H1 (cell line): ENCODE data around the gene MAN2A1. TPM values are rescaled to one million over a fixed set of nuclear protein-coding genes. Genes with fewer than 3 reads are reported as not detected.

Source experiments
- CTCF ChIA-PET: fragments of 300-600 bp; sonication (Branson Sonifier 250); formaldehyde crosslinking; loops from one replicate; lab custom pipeline; 2021; ENCODE audit not compliant: partially characterized antibody; lab: Charles Lee
- POLR2A ChIA-PET: fragments of 300-600 bp; sonication (Branson Sonifier 250); formaldehyde crosslinking; loops from one replicate; lab custom pipeline; 2021; ENCODE audit warnings: inconsistent platforms; ENCODE audit not compliant: partially characterized antibody; lab: Charles Lee
- DNase-seq, 2 experiments: peaks; one replicate each; pipeline versions ENCODE4 v3.0.0 to v3.0.0-alpha.2; 2010 to 2022; ENCODE audit warnings: low spot score in 2 of 2, low read depth in 1 of 2, mixed read lengths in 1 of 2
- FAIRE-seq: peaks from 2 replicates; lab custom pipeline; 2011; peaks lifted over from hg19 to GRCh38; lab: Jason Lieb, UNC
- H2AFZ ChIP-seq: 2 replicates; pipeline ENCODE4 v1.8.1; 2012; ENCODE audit warnings: low read length, inconsistent platforms
- H2AK5ac ChIP-seq: 2 replicates; pipeline ENCODE4 v1.6.1; 2013; ENCODE audit warnings: low read depth, low read length
- H2BK120ac ChIP-seq: replicated peaks from 2 replicates; pipeline ENCODE3; 2013; ENCODE audit warnings: low read depth, low read length, inconsistent platforms
- H2BK12ac ChIP-seq: 2 replicates; pipeline ENCODE4 v1.6.1; 2013; ENCODE audit warnings: low read depth, low read length
- H2BK15ac ChIP-seq: 2 replicates; pipeline ENCODE4 v1.6.1; 2013; ENCODE audit warnings: low read length
- H2BK20ac ChIP-seq: 2 replicates; pipeline ENCODE4 v1.6.1; 2013; ENCODE audit warnings: low read length
- H2BK5ac ChIP-seq: 2 replicates; pipeline ENCODE4 v1.6.1; 2013; ENCODE audit warnings: low read depth, low read length
- H3K14ac ChIP-seq: 2 replicates; pipeline ENCODE4 v1.6.1; 2013; ENCODE audit warnings: inconsistent platforms; ENCODE audit not compliant: insufficient read length
- H3K18ac ChIP-seq: 2 replicates; pipeline ENCODE4 v1.6.1; 2013; ENCODE audit warnings: low read length; ENCODE audit errors: extremely low read depth
- H3K23ac ChIP-seq: 2 replicates; pipeline ENCODE4 v1.6.1; 2013; ENCODE audit warnings: inconsistent platforms; ENCODE audit not compliant: insufficient read length
- H3K23me2 ChIP-seq: 2 replicates; pipeline ENCODE4 v1.6.1; 2013; ENCODE audit warnings: low read depth, low read length
- H3K27ac ChIP-seq: 2 replicates; pipeline ENCODE4 v1.6.1; 2011; ENCODE audit warnings: low read depth, low read length, inconsistent platforms
- H3K27me3 ChIP-seq, 4 experiments: replicated peaks in 1 of 4; 1 replicate in 1 of 4; 2 replicates in 3 of 4; pipeline versions ENCODE4 v1.6.1 to v1.8.1; 2011 to 2013; ENCODE audit warnings: low read length in 3 of 4, mild to moderate bottlenecking in 3 of 4, inconsistent platforms in 2 of 4, mixed read lengths in 2 of 4, moderate library complexity in 1 of 4; ENCODE audit not compliant: control insufficient read depth in 3 of 4, insufficient read depth in 3 of 4; ENCODE audit errors: extremely low read depth in 1 of 4
- H3K36me3 ChIP-seq, 4 experiments: 2 replicates each; pipeline versions ENCODE4 v1.6.1 to v1.8.1; 2011 to 2013; ENCODE audit warnings: mild to moderate bottlenecking in 4 of 4, low read length in 3 of 4, moderate library complexity in 2 of 4, control low read depth in 1 of 4, inconsistent platforms in 1 of 4; ENCODE audit not compliant: insufficient read depth in 4 of 4, control insufficient read depth in 2 of 4
- H3K4ac ChIP-seq: replicated peaks from 2 replicates; pipeline ENCODE3; 2013; ENCODE audit warnings: low read length, low read depth, mixed read lengths, inconsistent platforms; ENCODE audit not compliant: insufficient read length
- H3K4me1 ChIP-seq, 4 experiments: replicated peaks in 1 of 4; 1 replicate in 1 of 4; 2 replicates in 3 of 4; pipeline versions ENCODE4 v1.6.1 to v1.8.1; 2011 to 2013; ENCODE audit warnings: low read length in 3 of 4, inconsistent platforms in 2 of 4, mixed read lengths in 1 of 4; ENCODE audit not compliant: insufficient read depth in 4 of 4, control insufficient read depth in 3 of 4
- H3K4me2 ChIP-seq, 2 experiments: 2 replicates each; pipeline versions ENCODE4 v1.6.1 to v1.8.1; 2011 to 2013; ENCODE audit warnings: low read depth in 2 of 2, low read length in 2 of 2, control low read depth in 1 of 2, inconsistent platforms in 1 of 2, mild to moderate bottlenecking in 1 of 2; ENCODE audit not compliant: insufficient read depth in 1 of 2
- H3K4me3 ChIP-seq, 4 experiments: fragments of 200-600, 300-600 bp in 1 of 4; sonication (generic), shearing (Covaris generic), sonication (Bioruptor Twin) in 1 of 4; 2 replicates each; pipeline versions ENCODE4 v1.5.1 to v1.8.1; 2011 to 2016; ENCODE audit warnings: low read length in 4 of 4, low read depth in 3 of 4, control low read depth in 2 of 4, inconsistent platforms in 2 of 4, mild to moderate bottlenecking in 2 of 4, mixed read lengths in 1 of 4, moderate library complexity in 1 of 4; ENCODE audit not compliant: insufficient read depth in 2 of 4; ENCODE audit errors: extremely low read depth in 1 of 4
- H3K56ac ChIP-seq: replicated peaks from 2 replicates; pipeline ENCODE3; 2013; ENCODE audit warnings: low read depth, mild to moderate bottlenecking, mixed read lengths, low read length, inconsistent platforms; ENCODE audit not compliant: insufficient read length
- H3K79me1 ChIP-seq: 2 replicates; pipeline ENCODE4 v1.6.1; 2013; ENCODE audit warnings: low read depth, low read length, control low read depth
- H3K79me2 ChIP-seq, 2 experiments: 2 replicates each; pipeline versions ENCODE4 v1.6.1 to v1.8.1; 2012 to 2013; ENCODE audit warnings: low read length in 2 of 2, mild to moderate bottlenecking in 2 of 2, inconsistent platforms in 1 of 2; ENCODE audit not compliant: insufficient read depth in 2 of 2, control insufficient read depth in 1 of 2
- H3K9ac ChIP-seq, 4 experiments: replicated peaks in 1 of 4; 1 replicate in 1 of 4; 2 replicates in 3 of 4; pipeline versions ENCODE4 v1.6.1 to v1.8.1; 2011 to 2013; ENCODE audit warnings: low read depth in 3 of 4, low read length in 3 of 4, control low read depth in 2 of 4, mild to moderate bottlenecking in 2 of 4, moderate library complexity in 2 of 4, inconsistent platforms in 1 of 4; ENCODE audit errors: extremely low read depth in 1 of 4
- H3K9me3 ChIP-seq, 2 experiments: 2 replicates each; pipeline versions ENCODE4 v1.6.1 to v1.8.1; 2012 to 2013; ENCODE audit warnings: mild to moderate bottlenecking in 2 of 2, moderate library complexity in 2 of 2, control low read depth in 1 of 2, inconsistent platforms in 1 of 2, low read depth in 1 of 2, low read length in 1 of 2, mixed read lengths in 1 of 2; ENCODE audit not compliant: insufficient read depth in 2 of 2
- H4K20me1 ChIP-seq, 2 experiments: replicated peaks in 1 of 2; 2 replicates each; pipeline versions ENCODE3 to v1.8.1; 2011 to 2013; ENCODE audit warnings: inconsistent platforms in 2 of 2, low read length in 2 of 2, mild to moderate bottlenecking in 1 of 2; ENCODE audit not compliant: insufficient read depth in 2 of 2, control insufficient read depth in 1 of 2
- H4K5ac ChIP-seq: 2 replicates; pipeline ENCODE4 v1.6.1; 2013; ENCODE audit warnings: low read length, low read depth, mixed read lengths, inconsistent platforms; ENCODE audit not compliant: insufficient read length
- H4K8ac ChIP-seq: 2 replicates; pipeline ENCODE4 v1.8.0; 2013; ENCODE audit warnings: mild to moderate bottlenecking, moderate library complexity, low read length, inconsistent platforms; ENCODE audit not compliant: insufficient read depth; ENCODE audit errors: extremely low read depth
- H4K91ac ChIP-seq: replicated peaks from 2 replicates; pipeline ENCODE3; 2013; ENCODE audit warnings: low read length, mixed read lengths, inconsistent platforms; ENCODE audit not compliant: insufficient read length
- CTCF ChIP-seq, 3 experiments: IDR thresholded peaks; 1 replicate in 2 of 3; 2 replicates in 1 of 3; pipeline versions ENCODE4 v1.5.1 to v1.6.1; 2011; ENCODE audit warnings: low read length in 3 of 3, mild to moderate bottlenecking in 3 of 3, inconsistent platforms in 2 of 3, low read depth in 1 of 3, moderate library complexity in 1 of 3; ENCODE audit not compliant: insufficient read depth in 1 of 3; ENCODE audit errors: control extremely low read depth in 1 of 3
- EZH2 ChIP-seq: fragments of 200-600 bp; sonication (generic); IDR thresholded peaks from 2 replicates; pipeline ENCODE4 v1.7.1; 2012; ENCODE audit warnings: low read depth, mild to moderate bottlenecking, moderate library complexity, low read length, inconsistent platforms; ENCODE audit not compliant: severe bottlenecking
- RNF2 ChIP-seq: fragments of 200-900, 300-1000 bp; sonication (generic); IDR thresholded peaks from 2 replicates; pipeline ENCODE4 v1.7.1; 2016; ENCODE audit warnings: borderline replicate concordance, low read depth, mild to moderate bottlenecking, antibody characterized with exemption, low read length; ENCODE audit not compliant: poor library complexity, severe bottlenecking; ENCODE audit errors: missing control alignments
- SRF ChIP-seq: IDR thresholded peaks from 2 replicates; pipeline ENCODE4 v1.6.1; 2011; ENCODE audit warnings: mild to moderate bottlenecking, low read depth, low read length, moderate library complexity
- WGBS, 2 experiments: shearing (Covaris generic) in 1 of 2; methylation state at CpG; one replicate each; pipeline versions ENCODE4 v1.1.6 to v1.1.7; 2013 to 2015; ENCODE audit warnings: low lambda C conversion rate in 2 of 2, mixed read lengths in 2 of 2, inconsistent platforms in 1 of 2, low coverage in 1 of 2, missing lambda C conversion rate in 1 of 2; ENCODE audit not compliant: insufficient replicate concordance in 2 of 2, insufficient coverage in 1 of 2, insufficient read length in 1 of 2; ENCODE audit errors: extremely low coverage in 1 of 2, missing lambda C conversion rate in 1 of 2; 5-methylcytosine and 5-hydroxymethylcytosine counted together
- polyA plus RNA-seq, 7 experiments: library from polyadenylated mRNA; depleted of rRNA in 3 of 7; stranded (reverse) in 5 of 7; unstranded in 2 of 7; fragments of >200 nt in 5 of 7; fragments of 200-250 nt in 2 of 7; gene quantifications; 1 replicate in 5 of 7; 2 replicates in 1 of 7; 4 replicates in 1 of 7; pipeline versions ENCODE4 v1.2.1 to v1.2.3, GENCODE V29; 2011 to 2013; ENCODE audit warnings: missing spikeins in 2 of 7, mixed read lengths in 2 of 7
- total RNA-seq: library from RNA; stranded (reverse); fragmentation: NEBNext Ultra II Directional; extraction: Animal tissue kit (Norgen Biotek cat#: 25700); gene quantifications from 2 replicates; pipeline ENCODE4 v1.2.1, GENCODE V29; 2021

Gene MAN2A1
- total and polyA plus RNA-seq, 2 of the 8 experiments (the other 6 are each of a cell fraction or from before 2014, with no cell fraction given) = 29.1 to 102 TPM

- Histone ChIP-seq H3K27me3 (no peaks in the 10 kb centered on the region), H4K5ac (no peak overlapping the region), H3K4me3 (no peak overlapping the region), H2BK120ac (no peak overlapping the region), H3K23ac (no peak overlapping the region), H3K56ac (no peak overlapping the region), H3K9ac (no peak overlapping the region), H2BK20ac (no peak overlapping the region), H3K4me1 (peaks cover 0 to 8% (median 5%) of the 10 kb centered on the region in 4 experiments; a peak in 5 of 7 replicates), H3K23me2 (no peaks in the 10 kb centered on the region), H2AK5ac (no peak overlapping the region), H3K18ac (no peak overlapping the region), H2BK12ac (no peak overlapping the region), H2BK15ac (no peak overlapping the region), H2BK5ac (no peak overlapping the region), H3K79me2 (no peaks in the 10 kb centered on the region), H4K8ac (no peak overlapping the region), H2AFZ (peak overlapping the region; percentile 48; the same call in 1 of the 2 replicates), H3K9me3 (peaks cover 2 to 4% of the 10 kb centered on the region in 2 experiments; a peak in 2 of 4 replicates), H3K4me2 (no peak overlapping the region), H4K20me1 (no peaks in the 10 kb centered on the region), H3K4ac (no peak overlapping the region), H3K36me3 (no peaks in the 10 kb centered on the region; a peak in 2 of 8 replicates), H3K27ac (no peak overlapping the region), H3K14ac (no peak overlapping the region), H4K91ac (no peak overlapping the region), H3K79me1 (no peaks in the 10 kb centered on the region)
- no peak for DNase-seq
- FAIRE-seq = no peak
- ChIA-PET POLR2A (interaction anchor here (1.0 kb wide), 1 partner anchor 52 kb away, joined by 3 read pairs; no protein-coding TSS in a partner anchor), CTCF (interaction anchor here (1.5 to 3.2 kb wide), 2 partner anchors 31 to 44 kb away, joined by 3 to 10 read pairs; no protein-coding TSS in a partner anchor)
- 87% methylated on average over 4 of the region's 4 CpGs; no CpG with 5 or more reads in 1 of the 2 experiments for WGBS, 2 experiments
- TF ChIP-seq EZH2 (no peak), RNF2 (no peak), SRF (no peak), CTCF (IDR thresholded peaks at IDR 0.05; ENCODE audit: control extremely low read depth in 1 of 3, insufficient read depth in 1 of 3, low read depth in 1 of 3, low read length in 3 of 3) (no peak)
These were observed 45.9 kb upstream of the MAN2A1 start for GRCh38 chr5:109643791-109644350.
